ENCODE data around the gene ZBTB7C.

Gene ZBTB7C

DNA sequence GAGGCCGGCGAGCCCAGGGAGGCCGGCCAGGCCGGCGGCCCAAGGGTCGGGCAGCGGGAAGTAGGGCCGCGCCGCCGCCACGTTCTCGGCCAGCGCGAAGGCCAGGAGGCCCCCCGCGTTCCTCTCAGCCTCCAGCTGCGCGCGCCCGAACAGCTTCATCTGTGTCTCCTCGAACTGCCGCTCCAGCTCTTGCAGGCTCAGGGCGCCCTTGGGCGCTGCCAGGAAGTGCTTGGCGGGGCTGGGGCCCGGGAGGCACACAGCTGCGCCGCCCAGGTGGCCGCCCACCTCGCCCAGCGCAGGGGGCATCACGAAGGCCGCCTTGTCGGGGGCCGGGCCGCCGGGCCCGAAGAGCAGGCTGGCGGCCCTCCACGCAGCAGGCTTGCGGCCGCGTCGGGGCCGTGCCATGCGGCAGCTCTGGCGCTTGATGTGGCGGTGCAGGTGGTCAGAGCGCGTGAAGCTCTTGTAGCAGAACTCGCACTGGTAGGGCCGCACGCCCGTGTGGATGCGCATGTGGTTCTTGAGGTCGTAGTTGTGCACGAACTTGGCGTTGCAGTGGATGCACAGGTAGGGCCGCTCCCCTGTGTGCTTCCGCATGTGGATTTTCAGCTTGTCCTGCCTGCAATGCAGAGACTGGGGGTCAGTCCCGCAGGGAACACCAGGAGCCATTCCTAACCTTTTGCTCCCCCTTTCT is 379.7 kb downstream of the ZBTB7C start:
- DNase-seq = no peak

DNA sequence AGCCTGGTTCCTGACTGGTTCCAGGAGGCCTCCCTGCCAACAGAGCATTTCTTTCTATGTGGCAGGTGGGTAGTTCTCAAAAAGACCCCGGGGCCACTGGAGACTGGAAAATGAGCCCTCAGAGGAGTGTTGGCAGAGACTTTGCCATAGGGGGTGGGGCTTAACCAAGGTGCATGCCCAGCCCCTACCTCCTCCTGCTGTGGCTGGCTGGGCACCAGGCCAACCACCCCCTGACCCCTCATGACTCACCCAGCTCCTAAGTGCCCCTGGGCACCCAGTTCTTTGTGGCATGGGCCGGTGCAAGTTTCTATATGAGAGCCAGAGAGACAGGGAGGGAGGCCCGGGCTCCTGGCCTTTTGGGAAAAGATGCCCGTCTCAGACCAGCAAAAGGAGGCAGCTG is 380.5 kb downstream of the ZBTB7C start:
- DNase-seq = no peak

DNA sequence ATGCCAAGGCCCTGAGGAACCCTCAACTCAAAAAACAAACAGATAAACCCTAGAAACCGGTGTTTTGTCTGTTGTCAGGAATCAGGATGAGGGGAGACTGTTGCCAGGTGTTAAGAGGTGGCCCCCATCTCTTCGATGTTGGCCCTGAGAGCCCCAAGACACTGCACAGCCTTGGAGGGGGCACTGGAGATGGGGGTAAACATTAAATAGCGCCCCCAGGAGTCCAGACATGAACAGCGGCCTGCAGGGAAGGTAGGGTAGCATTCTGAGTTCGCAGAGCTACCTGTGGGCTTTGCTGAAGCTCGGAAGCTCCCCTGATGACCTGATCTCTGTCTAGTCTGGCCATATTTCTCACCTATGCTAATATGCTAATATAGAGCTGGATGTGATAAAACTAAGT is 381.1 kb downstream of the ZBTB7C start:
- no peak for DNase-seq

DNA sequence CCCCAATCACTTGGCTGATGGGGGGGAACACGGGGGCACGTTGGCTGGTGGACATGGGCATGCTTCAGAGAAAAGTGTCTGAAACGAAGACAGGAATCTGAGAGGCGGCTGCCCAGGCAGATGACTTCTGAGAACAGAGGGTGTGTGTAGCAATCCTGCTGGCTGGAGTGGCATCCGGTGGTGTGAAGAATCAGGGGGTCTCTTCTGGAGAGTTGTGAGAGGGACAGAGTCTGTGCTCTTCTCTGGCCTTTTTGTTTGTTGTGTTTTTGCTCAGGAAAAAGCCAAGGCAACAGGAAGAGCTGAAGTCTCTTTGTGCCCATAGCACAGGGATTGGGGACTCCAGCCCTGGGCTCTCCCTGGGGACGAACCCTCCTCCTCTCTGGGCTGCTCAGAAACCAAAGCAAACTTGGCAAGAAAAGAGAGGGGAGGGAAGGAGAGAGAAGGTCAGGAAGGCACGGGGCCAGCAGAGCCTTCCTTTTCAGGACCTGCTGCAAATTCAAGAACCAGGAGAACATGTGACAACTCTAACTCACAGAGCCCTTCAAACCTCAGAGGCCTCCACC is 381.7 kb downstream of the ZBTB7C start:
- DNase-seq = peak in 10 of 58 donors; percentile 6 to 70 (median 16)

DNA sequence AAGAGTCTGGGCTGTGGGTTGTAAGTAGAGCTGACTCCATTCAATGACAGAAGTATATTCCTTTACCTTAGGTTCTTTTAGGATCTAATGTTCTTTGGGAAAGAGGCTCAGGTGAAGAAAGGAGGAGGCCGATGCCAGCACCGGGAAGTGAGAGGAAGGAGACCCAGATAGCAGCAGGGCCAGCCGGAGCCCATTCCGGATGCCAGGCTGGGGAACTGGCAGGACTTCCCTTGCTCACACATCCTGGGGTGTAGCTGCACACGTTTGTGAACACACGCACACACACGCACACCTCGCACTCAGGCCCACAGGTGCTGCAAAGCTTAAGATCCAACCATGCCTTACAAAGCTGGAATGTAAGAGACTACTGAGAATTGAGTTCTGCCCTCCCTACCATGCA is 383.0 kb downstream of the ZBTB7C start:
- DNase-seq = no peak

DNA sequence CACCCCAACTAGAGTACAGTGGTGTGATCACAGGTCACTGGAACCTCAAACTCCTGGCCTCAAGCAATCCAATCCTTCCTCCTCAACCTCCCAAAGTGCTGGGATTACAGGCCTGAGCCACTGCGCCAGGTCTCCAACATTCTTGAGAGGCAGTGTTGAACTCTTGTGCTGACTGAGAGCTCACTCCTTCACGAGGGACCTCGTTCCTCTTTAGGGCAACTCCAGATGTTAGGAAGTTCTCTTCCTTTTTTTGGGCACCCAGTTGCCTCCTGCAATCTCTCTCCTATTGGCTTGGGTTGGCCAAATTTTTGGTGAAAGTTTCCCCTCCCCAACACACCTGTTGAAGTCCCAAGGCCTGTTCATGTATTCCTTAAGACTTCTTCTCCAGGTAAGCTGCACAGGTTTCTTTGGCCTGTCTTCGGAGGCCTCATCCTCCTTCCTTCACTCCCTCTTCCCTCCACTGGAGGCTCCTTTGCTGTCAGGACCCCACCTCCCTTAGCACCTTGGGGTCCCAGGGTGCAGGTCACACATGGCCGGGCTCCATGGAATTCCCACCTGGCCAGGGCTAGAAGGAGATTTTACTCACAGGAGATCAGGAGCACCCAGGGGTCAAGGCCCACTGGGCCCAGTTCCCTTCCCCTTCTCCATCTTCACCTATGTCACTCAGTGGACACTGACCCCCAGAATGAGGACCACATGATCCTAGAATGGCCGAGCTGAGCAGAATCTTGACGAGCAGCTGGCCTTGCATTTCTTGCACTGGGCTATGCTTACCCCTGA is 384.1 kb downstream of the ZBTB7C start:
- DNase-seq = no peak

DNA sequence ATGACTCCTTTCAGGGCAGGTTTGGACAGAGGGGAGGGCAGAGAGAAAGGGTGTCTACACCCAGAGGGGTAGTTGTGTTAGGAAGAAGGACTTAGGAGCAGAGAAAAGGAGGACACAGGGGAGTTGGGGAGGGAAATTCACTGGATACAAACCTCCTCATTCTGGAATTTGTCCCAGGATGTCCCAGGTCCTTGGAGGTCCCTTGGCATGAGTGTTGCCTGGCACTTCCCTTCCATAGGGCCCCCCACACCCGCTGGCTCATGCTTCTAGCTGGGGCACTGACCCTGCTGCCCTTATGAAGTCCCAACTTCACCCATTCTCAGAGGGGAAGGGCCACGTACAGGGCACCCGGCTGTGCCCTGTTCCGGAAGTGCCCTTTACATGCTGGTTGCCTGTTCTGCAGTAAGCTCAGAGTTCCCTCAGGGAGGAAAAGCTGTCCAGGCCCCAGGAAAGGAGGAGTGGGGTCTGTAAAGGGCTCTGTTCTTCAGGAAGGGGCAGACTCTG is 385.1 kb downstream of the ZBTB7C start:
- no peak for DNase-seq

DNA sequence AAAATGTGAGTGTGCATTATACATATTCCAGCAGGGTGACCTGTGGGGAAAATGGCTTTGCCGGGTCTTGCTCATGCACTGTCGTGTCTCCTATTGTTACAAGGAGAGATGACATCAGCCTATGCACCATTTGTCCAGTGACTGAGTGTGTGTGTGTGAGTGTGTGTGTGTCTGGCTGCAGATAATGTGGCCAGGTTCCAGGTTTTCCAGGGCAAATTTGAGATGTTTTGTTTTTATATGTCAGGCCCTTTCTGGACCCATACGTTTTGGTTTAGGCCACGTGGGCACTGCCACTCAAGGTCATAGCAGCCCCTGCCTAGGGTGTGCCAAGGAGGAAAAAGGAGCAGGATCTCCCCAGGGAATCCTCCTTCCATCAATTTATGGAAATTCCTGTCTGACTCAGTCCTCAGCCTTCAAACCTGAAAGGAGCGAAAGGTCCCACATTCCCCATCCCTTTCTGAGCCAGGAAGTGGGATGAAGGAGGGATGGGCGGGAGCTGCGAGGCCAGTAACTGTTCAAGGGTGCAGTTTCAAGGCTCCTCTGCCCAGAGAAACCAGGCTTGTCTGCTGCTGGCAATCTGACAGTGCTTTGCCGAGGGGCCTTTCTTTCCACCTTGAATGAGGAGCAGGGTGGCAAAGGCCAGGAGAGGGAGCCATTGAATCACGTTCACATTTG is 385.7 kb downstream of the ZBTB7C start:
- DNase-seq = peak in 9 of 58 donors; percentile 6 to 48 (median 15)

DNA sequence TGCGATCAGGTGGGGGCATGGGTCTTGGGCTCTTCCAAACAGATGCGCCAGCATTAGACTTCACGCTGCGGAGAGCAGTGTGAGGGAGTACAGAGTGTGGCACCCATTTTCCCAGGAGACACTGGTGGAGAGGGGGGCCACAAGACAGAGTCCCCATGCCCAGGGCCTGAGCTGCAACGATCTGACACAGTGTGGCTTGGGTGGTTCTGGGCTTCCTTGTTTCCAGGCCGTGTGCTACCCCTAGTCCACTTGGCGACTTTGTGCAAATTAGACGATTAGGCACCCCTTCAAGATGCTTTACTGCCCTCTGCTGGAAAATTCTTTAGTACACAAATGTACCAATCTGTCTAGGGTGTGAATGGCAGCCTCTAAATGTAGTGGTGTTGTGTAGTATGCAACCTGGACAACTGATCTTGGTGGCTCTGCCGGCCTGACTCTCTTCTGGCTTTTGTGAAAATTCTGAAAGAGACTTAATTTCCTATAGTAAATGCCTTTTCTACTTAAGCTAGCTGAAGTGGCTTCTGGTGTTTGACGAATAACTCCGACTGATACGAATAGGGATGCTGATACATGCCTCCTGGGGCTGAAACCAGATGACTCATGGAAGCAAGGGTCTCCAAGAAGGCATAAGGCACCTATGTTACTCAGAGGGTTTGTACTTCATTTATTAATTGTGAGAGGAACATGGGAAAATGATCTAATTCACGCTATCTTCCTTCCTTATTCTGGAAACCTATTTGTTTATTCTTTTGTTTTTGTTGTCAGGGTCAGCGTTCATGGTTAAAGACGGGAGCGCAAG is 386.5 kb downstream of the ZBTB7C start:
- peak in 8 of 58 donors; percentile 5 to 61 (median 16) for DNase-seq

DNA sequence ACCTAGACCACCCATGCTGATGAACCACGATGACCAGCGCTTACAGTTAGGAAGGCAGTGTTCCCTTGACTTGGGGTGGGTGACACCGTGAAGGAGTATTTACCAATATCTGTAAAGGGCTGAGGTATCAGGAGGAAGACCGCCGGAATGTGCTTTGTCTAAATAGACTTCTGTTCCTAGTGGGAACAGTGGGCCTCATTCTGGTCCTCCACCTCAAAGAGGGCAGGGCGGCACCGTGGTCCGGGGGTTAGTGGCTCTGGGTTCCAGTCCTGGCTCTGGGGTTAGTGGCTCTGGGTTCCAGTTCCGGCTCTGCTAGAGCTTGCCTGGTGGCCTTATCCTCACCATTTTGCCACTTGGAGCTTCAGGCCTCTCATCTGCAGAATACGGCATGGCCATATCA is 387.2 kb downstream of the ZBTB7C start:
- DNase-seq = no peak

DNA sequence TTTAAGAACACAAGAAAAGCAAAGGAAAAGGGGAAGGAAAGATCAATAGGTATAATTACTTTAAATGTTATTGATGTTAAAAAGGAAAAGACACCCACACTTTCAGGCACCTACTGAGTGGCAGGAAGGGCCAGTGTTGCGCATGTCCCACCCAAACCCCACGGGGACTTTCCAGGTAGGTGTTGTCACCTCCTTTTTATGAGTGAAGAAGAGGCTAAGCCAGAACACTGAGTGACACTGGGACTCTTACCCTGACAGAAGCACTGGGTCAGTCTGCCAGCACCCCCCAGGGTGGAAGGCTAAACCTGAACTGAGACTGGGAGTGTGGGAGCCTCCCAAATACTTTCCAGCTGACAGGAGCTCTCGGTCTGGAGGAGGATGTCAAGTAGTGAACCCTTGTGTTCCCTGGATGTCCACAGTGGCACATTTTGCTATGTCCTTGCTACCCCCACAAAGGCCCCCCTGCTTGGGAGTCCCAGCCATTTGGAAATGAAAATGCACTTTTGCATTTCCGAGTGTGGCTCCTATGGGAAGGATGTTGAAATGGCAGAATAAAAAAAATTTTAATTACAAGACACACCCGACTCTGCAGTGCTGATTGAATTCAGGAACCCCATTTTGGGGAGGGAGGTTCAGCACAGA is 387.8 kb downstream of the ZBTB7C start:
- no peak for DNase-seq

DNA sequence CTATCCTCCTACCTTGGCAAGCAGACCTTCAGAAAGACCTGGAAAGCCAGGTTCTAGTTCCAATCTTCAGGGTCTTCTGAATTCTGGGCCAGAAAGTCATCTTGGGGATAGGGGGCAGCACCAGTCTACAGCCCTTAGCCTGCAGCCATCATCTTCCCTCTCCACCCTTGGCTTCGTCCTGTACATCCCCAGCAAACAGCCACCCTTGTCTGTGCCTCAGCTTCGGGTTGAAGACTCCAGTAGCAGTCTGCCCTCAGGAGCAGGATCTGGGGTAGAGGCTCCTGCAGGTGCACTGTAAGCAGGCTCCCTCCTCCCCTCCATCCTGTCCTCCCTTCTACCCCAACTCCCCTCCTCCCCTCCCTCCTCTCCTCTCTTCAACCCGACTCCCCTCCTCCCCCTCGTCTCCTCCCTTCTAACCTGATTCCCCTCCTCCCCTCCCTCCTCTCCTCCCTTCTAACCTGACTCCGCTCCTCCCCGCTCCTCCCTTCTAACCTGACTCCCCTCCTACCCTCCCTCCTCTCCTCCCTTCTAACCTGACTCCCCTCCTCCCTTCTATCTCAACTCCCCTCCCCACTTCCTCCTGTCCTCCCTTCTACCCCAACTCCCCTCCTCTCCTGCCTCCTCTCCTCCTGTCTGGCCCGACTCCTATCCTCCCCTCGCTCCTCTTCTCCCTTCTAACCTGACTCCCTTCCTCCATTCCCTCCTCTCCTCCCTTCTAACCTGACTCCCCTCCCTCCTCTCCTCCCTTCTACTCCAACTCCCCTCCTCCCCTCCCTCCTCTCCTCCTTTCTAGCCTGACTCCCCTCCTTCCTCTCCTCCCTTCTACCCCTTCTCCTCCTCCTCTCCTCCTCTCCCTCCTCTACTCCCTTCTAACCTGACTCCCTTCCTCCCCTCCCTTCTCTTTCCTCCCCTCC is 388.6 kb downstream of the ZBTB7C start:
- no peak for DNase-seq

DNA sequence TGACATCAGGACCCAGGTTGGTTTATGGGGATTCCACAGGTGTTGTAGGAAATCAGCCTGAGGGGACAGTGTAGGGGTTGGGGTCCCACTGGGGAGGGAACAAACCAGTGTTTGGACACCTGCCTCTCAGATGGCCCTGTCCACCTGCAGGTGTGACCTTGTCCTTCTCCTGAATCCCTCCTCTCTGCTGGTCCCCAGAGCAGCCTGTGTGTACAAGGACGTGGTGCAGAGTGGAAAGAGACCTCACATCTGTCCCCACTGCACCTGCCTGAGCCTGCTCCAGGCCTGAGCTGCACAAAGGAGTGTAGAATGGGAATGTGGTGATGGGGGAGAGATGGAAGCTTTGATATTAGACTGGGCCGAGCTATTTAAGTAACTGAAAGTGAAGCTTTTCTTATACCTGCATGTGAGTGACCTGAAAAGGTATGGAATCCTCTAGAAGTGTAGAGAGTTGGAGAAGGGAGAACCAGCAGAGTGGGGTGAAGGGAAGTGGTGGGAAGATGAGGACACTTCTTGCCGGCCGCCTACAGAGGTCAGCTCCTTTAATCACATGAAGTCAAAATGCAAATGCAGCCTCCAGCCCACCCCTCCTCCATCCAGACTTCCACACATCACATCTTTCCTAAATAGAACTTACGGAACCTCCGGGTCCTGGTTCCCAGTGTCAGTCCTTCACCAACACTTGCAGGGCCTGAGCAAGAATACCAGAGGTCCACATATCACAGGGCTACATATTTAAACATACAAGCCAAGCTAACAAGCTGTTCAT is 389.4 kb downstream of the ZBTB7C start:
- no peak for DNase-seq

DNA sequence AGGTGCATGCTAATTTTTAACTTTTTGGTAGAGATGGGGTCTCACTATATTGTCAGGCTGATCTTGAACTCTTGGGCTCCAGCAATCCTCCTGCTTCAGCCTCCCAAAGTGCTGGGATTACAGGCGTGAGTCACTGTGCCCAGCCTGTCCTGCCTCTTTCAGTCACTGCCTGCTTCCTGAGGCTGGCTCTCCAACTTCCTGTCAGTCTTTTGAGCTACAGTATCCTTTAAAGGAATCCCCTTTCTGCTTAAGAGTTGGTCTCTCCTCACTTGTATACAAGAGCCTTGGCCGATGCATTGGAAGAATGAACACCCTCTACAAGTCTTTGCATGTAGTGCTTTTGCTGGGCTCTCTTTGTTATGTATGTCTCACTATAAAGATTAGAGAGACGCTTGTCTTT is 390.3 kb downstream of the ZBTB7C start:
- DNase-seq = no peak

DNA sequence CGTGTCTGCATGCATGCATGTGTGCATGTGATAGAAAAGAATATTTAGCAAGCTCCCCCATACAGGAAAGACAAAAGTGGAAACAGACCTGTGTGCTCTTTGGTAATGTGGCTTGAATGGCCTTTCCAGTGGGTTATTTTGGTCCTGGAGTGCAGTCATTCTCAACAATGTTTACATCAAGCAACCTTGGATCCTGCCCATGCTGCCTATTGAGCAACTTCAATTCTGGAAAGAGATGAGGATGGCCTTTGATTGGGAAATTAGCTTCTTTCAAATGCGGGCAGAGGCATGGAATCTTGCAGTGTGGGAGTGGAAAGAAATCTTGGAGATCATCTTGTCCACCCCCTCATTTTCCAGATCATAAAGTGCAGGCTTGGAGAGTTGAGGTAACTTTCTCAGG is 391.5 kb downstream of the ZBTB7C start:
- DNase-seq = no peak

DNA sequence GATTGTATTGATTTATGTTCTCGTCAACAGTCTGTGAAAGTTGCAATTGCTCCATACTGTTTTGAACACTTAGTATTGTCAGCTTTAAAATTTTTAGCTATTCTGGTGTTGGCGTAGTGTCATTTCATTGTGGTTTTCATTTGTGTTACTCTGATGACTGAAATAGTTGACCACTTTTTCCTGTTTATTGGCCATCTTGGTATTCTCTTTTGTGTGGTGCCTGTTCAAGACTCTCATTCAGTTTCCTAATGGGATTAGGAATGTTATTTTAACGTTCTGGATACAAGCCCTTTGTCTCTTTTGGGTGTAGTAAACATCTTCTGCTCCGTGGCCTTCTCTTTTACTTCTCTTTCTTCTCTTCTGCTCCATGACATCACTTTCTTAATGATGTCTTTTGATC is 396.0 kb downstream of the ZBTB7C start:
- no peak for DNase-seq

DNA sequence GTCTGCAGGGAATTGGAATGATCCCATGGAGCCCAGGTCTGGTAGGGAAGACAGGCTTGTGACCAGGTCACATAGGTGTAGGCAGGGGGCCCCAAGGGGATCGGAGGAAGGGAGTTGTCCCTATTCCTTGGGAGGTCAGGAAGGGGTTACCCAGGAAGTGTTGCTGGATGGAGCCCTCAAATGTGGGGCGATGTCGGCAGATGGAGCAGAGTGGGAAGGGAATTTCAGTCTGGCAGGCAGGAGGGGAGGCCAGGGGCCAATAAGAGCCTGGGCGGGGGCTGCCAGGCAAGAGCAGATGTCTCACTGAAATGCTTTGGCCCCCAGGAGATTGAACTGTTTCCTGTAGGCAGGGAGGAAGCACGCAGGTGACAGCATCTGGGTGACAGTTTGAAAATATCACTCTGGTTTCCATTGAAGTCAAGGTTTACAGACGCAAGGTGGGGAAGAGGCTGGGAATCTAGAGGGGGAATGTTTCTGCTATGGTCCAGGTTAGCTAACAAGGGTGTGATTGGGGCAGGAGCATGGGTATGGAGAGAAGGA is 397.2 kb downstream of the ZBTB7C start:
- no peak for DNase-seq

DNA sequence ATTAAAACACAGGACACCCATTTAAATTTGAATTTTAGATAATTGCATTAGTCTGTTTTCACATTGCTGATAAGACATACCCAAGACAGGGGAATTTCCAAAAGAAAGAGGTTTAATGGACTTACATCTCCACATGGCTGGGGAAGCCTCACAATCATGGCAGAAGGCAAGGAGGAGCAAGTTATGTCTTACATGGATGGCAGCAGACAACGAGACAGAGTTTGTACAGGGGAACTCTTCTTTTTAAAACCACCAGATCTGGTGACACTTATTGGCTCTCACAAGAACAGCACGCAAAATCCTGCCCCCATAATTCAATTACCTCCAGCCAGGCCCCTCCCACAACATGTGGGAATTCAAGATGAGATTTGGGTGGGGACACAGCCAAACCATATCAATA is 398.9 kb downstream of the ZBTB7C start:
- DNase-seq = no peak

All from anterior cingulate cortex (tissue), 58 donors.